Endothelial cell of umbilical vein (primary cell): ENCODE measurements around the gene ERCC8.

ENCODE experiments used
- CTCF ChIP-seq, 2 donors: IDR thresholded peaks; 1 replicate in 1 of 2; 2 replicates in 1 of 2; pipeline ENCODE4 v1.5.1; 2011; ENCODE audit warnings: low read length in 2 of 2, mild to moderate bottlenecking in 2 of 2, moderate library complexity in 2 of 2, control low read depth in 1 of 2, inconsistent platforms in 1 of 2, low read depth in 1 of 2; ENCODE audit not compliant: insufficient read depth in 1 of 2; ENCODE audit errors: extremely low read depth in 1 of 2
- JUN ChIP-seq: IDR thresholded peaks from 2 replicates; pipeline ENCODE4 v1.6.1; 2011; ENCODE audit warnings: borderline replicate concordance, low read depth; ENCODE audit not compliant: insufficient read length, insufficient read depth
- POLR2A ChIP-seq: IDR thresholded peaks from 2 replicates; pipeline ENCODE4 v1.6.1; 2012; ENCODE audit warnings: low read depth, mild to moderate bottlenecking, control low read depth, low read length
- POLR2AphosphoS5 ChIP-seq: IDR thresholded peaks from 2 replicates; pipeline ENCODE4 v1.6.1; 2012; ENCODE audit warnings: low read depth, mild to moderate bottlenecking, control low read depth, low read length, moderate library complexity; ENCODE audit not compliant: insufficient read depth

- TF ChIP-seq CTCF (IDR thresholded peaks at IDR 0.05; ENCODE audit: extremely low read depth in 1 of 2, insufficient read depth in 1 of 2, low read depth in 1 of 2, low read length in 2 of 2) (no peak), POLR2AphosphoS5 (no peak), POLR2A (no peak), JUN (no peak)
These were observed 109.3 kb downstream of the ERCC8 start for GRCh38 chr5:60835554-60835953.
